Vagina (tissue), 2 donors: ENCODE results near the gene ADAMTSL3. TPM values are rescaled to one million over a fixed set of nuclear protein-coding genes. Genes with fewer than 3 reads are reported as not detected.

Experiments used
- DNase-seq, 2 donors: peaks; one replicate each; pipeline ENCODE4 v3.0.0-alpha.2; 2017; ENCODE audit errors: extremely low spot score in 2 of 2
- H3K27ac ChIP-seq: fragments of 200-600 bp; sonication (generic); one replicate; pipeline ENCODE4 v1.5.1; 2019
- H3K27me3 ChIP-seq: fragments of 200-600 bp; sonication (generic); one replicate; pipeline ENCODE4 v1.5.1; 2019
- H3K36me3 ChIP-seq, 2 donors: fragments of 200-600 bp; sonication (generic); one replicate each; pipeline ENCODE4 v1.5.1; 2017 to 2019
- H3K4me1 ChIP-seq: fragments of 200-600 bp; sonication (generic); one replicate; pipeline ENCODE4 v1.5.1; 2019
- H3K4me3 ChIP-seq, 2 donors: fragments of 200-600 bp; sonication (generic); 1 replicate in 1 of 2; 2 replicates in 1 of 2; pipeline ENCODE4 v1.5.1; 2016 to 2019
- H3K9me3 ChIP-seq: fragments of 200-600 bp; sonication (generic); one replicate; pipeline ENCODE4 v1.5.1; 2019
- CTCF ChIP-seq, 3 experiments: fragments of 450-650 bp in 2 of 3; fragments of 200-600 bp in 1 of 3; sonication (generic) in 1 of 3; IDR thresholded peaks; one replicate each; pipeline ENCODE4 v1.5.1; 2017 to 2019; ENCODE audit warnings: antibody characterized with exemption in 3 of 3, mild to moderate bottlenecking in 2 of 3, moderate library complexity in 2 of 3
- POLR2A ChIP-seq, 2 donors: fragments of 450-650 bp; IDR thresholded peaks; one replicate each; pipeline ENCODE4 v1.6.1; 2017; ENCODE audit warnings: antibody characterized with exemption in 2 of 2, mild to moderate bottlenecking in 2 of 2, moderate library complexity in 2 of 2
- POLR2AphosphoS5 ChIP-seq, 2 donors: sonication (generic); formaldehyde crosslinking; IDR thresholded peaks; one replicate each; pipeline ENCODE4 v1.9.0; 2017; ENCODE audit warnings: antibody characterized with exemption in 2 of 2, mild to moderate bottlenecking in 2 of 2, low read depth in 1 of 2; ENCODE audit not compliant: insufficient read depth in 1 of 2
- intact Hi-C: fragments of 100-400 bp; cut with DNase I; formaldehyde crosslinking; loops from one replicate; pipeline ENCODE4 v1.15.1; 2023
- total RNA-seq: library from RNA; depleted of rRNA; stranded (reverse); fragments of >200 nt; gene quantifications from one replicate; pipeline ENCODE4 v1.2.3, GENCODE V29; 2016

The ADAMTSL3 gene
- total RNA-seq, 1 donor from 2014 or later = 4.2 TPM

- intact Hi-C loops = no loop called here
- Histone ChIP-seq H3K27me3 (no peaks in the 10 kb centered on the region), H3K4me1 (no peaks in the 10 kb centered on the region), H3K36me3 (no peaks in the 10 kb centered on the region), H3K9me3 (no peaks in the 10 kb centered on the region), H3K27ac (no peak overlapping the region), H3K4me3 (no peak overlapping the region)
- DNase-seq = no peak
- TF ChIP-seq CTCF (IDR thresholded peaks at IDR 0.05) = no peak
- TF ChIP-seq POLR2AphosphoS5 (IDR thresholded peaks at IDR 0.05; ENCODE audit: insufficient read depth in 1 of 2, low read depth in 1 of 2) = no peak
- TF ChIP-seq POLR2A (IDR thresholded peaks at IDR 0.05) = no peak
Observed at GRCh38 chr15:83734487-83734886, 80.6 kb downstream of the ADAMTSL3 start.

- H3K4me3 ChIP-seq = no peak overlapping the region
- H3K27me3 ChIP-seq = no peaks in the 10 kb centered on the region
- no peaks in the 10 kb centered on the region for H3K4me1 ChIP-seq
- H3K9me3 ChIP-seq = no peaks in the 10 kb centered on the region
- H3K27ac ChIP-seq = no peak overlapping the region
- intact Hi-C loops = no loop called here
- DNase-seq = no peak
- TF ChIP-seq CTCF (IDR thresholded peaks at IDR 0.05) (no peak), POLR2A (IDR thresholded peaks at IDR 0.05) (no peak), POLR2AphosphoS5 (IDR thresholded peaks at IDR 0.05; ENCODE audit: insufficient read depth in 1 of 2, low read depth in 1 of 2) (no peak)
- no peaks in the 10 kb centered on the region for H3K36me3 ChIP-seq
Observed at GRCh38 chr15:83739629-83740028, 85.7 kb downstream of the ADAMTSL3 start.

GRCh38 chr15:83745771-83746170 lies 91.8 kb downstream of the ADAMTSL3 start:
- no peaks in the 10 kb centered on the region for H3K36me3 ChIP-seq
- TF ChIP-seq POLR2A (IDR thresholded peaks at IDR 0.05) = no peak
- TF ChIP-seq POLR2AphosphoS5 (IDR thresholded peaks at IDR 0.05; ENCODE audit: insufficient read depth in 1 of 2, low read depth in 1 of 2) = no peak
- no peak for TF ChIP-seq CTCF (IDR thresholded peaks at IDR 0.05)
- H3K4me3 ChIP-seq = no peak overlapping the region
- no peak overlapping the region for H3K27ac ChIP-seq
- H3K9me3 ChIP-seq = no peaks in the 10 kb centered on the region
- no peak for DNase-seq
- no peaks in the 10 kb centered on the region for H3K27me3 ChIP-seq
- intact Hi-C loops = no loop called here
- peaks cover 7% of the 10 kb centered on the region for H3K4me1 ChIP-seq

- H3K9me3 ChIP-seq = no peaks in the 10 kb centered on the region
- H3K36me3 ChIP-seq = no peaks in the 10 kb centered on the region
- H3K27me3 ChIP-seq = no peaks in the 10 kb centered on the region
- no peak overlapping the region for H3K4me3 ChIP-seq
- peaks cover 7% of the 10 kb centered on the region for H3K4me1 ChIP-seq
- TF ChIP-seq CTCF (IDR thresholded peaks at IDR 0.05) (no peak), POLR2A (IDR thresholded peaks at IDR 0.05) (no peak), POLR2AphosphoS5 (IDR thresholded peaks at IDR 0.05; ENCODE audit: insufficient read depth in 1 of 2, low read depth in 1 of 2) (peak in 1 of 2 donors; percentile 15)
- intact Hi-C loops = no loop called here
- no peak for DNase-seq
- H3K27ac ChIP-seq = no peak overlapping the region
Observed at GRCh38 chr15:83746231-83746630, 92.3 kb downstream of the ADAMTSL3 start.

- H3K4me1 ChIP-seq = peaks cover 7% of the 10 kb centered on the region
- H3K27ac ChIP-seq = no peak overlapping the region
- H3K36me3 ChIP-seq = no peaks in the 10 kb centered on the region
- no peak for DNase-seq
- no peak for TF ChIP-seq CTCF (IDR thresholded peaks at IDR 0.05)
- H3K4me3 ChIP-seq = peak overlapping the region in 1 of 2 donors; percentile 23
- intact Hi-C loops = no loop called here
- H3K9me3 ChIP-seq = no peaks in the 10 kb centered on the region
- H3K27me3 ChIP-seq = no peaks in the 10 kb centered on the region
Observed at GRCh38 chr15:83747050-83747717, 93.3 kb downstream of the ADAMTSL3 start.
